HG02623 (cell line): ENCODE measurements around the gene ABCA4.
A peak's percentile ranks its signal among the peaks of the same experiment; 100 is the strongest.

Experiments used
- ATAC-seq: cut with Tn5 transposase; IDR thresholded peaks from one replicate; pipeline ENCODE4 v1.9.1; 2021; ENCODE audit warnings: moderate library complexity; ENCODE audit not compliant: unreplicated experiment

The ABCA4 gene

DNA sequence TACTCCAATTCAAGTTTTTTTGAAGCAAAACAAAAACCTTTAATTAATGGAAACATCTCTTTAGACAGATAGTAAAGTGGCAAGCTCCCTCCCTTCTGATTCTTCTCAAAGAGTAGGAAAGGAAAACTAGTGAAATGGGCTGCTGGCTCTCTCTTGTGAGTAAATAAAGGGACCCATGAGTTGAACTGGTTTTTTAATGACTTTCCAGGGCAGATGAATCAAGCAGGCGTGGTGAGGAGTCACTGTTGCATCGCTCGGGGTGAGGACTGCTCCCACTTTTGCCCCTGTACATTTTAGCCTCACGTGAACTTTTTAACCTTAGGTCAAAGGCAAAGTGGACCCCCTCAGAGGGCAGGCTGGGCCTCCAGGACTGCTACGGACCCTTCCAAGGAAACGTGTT, 64.8 kb downstream of the ABCA4 start:
- ATAC-seq, result no peak

GRCh38 chr1:94055459-94056122, 65.4 kb downstream of the ABCA4 start:
- no peak for ATAC-seq

- no peak for ATAC-seq
Observed at GRCh38 chr1:94050675-94051074, 70.3 kb downstream of the ABCA4 start.

- no peak for ATAC-seq
Observed at GRCh38 chr1:94050254-94050653, 70.7 kb downstream of the ABCA4 start.

DNA sequence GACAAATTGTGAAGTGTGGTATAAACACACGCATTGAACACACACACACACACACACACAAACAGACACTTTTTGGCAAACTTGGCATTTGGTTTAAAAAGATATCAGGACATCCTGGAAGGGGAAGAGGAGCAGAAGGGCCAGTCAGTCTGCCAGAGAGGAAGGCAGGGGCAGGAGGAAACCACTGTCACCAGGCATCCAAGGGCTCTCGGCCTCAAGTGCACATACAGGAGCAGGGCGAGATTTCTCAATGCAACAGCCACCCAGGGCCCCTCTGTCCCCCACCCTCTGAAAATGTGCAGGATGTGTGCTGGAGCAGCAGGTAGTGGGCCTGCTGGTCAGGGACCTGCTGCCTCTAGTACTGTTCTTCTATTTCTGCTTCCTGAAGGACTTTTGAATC, 71.2 kb downstream of the ABCA4 start:
- no peak for ATAC-seq

GRCh38 chr1:94048413-94049164, 72.4 kb downstream of the ABCA4 start:
- no peak for ATAC-seq

- ATAC-seq, result no peak
Observed at GRCh38 chr1:94047949-94048348, 73.0 kb downstream of the ABCA4 start.

DNA sequence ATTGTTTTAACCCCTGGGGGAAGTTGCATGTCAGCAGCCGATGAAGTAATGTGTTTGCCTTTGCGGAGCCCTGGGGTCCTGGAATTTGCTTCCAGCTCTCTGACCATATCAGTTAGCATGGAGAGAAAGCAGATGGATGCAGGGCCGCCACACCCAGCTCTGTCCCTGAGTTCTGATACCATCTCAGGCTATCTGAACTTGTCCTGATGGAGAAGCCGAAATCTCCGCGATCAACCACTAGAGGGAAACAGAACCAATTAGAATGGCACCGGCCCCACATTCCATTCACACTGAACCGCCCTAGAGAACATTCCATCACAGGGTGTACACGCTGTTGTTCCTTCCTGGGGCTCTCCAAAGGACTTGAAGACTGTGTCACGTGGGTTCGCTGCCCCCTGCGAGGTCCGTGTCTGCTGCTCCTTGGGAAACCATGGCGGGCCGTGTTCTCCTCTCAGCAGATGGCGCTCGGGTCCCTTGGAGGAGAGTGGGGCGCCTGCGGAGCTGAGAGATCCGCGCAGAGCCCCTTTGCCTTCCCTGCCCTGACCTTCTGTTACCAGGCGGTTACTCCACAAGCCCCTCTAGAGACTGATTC, 75.4 kb downstream of the ABCA4 start:
- no peak for ATAC-seq

- ATAC-seq, result no peak
Observed at GRCh38 chr1:94044891-94045290, 76.1 kb downstream of the ABCA4 start.

DNA sequence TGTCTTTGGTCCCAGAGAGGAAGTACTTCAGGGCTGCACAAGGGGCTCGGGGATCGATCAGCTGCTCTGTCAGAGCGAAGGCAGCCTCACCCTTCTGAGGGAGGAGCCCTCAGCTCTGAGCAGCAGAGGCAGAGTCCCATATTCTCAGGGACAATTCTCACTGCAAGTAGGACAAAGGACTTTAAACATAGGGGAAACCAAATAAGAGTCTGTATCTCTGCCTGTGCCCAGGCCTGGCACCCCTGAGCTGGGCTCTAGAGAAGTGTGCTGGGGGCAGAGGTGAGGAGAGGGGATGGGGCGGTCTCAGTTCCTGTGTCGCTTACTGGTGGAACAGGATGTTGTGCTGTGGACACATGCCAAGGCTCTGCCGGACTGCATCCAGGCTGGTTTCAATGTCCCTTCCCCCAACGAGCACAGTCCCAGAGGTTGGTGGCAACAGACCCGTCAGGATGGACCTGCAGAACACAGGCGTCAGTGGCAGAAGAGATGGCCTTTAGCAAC, 76.6 kb downstream of the ABCA4 start:
- no peak for ATAC-seq

DNA sequence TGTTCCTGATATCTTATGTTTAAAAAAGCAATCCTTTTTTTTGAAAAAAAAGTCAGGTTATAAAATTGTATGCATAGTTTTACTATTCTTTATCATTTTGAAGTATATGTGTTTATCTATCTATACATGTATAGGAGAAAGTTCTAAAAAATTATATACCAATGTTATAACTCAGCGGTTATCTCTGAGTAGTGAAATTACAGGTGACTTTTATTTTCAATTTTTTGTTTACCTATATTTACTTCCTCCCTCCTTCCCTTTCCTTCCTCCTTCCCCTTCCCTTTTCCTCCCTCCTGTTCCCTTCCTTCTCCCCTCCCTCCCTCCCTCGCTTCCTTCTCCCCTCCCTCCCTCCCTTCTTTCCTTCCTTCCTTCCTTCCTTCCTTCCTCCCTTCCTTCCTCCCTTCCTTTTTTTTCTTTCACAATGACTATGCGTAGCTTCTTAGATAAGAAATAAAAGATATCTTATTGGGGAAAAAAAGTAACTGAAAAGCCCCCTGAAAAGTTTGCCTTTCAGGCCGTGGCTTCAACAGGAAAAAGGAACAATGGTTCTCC, 77.1 kb downstream of the ABCA4 start:
- ATAC-seq, result no peak

GRCh38 chr1:94042388-94042787, 78.6 kb downstream of the ABCA4 start:
- no peak for ATAC-seq

DNA sequence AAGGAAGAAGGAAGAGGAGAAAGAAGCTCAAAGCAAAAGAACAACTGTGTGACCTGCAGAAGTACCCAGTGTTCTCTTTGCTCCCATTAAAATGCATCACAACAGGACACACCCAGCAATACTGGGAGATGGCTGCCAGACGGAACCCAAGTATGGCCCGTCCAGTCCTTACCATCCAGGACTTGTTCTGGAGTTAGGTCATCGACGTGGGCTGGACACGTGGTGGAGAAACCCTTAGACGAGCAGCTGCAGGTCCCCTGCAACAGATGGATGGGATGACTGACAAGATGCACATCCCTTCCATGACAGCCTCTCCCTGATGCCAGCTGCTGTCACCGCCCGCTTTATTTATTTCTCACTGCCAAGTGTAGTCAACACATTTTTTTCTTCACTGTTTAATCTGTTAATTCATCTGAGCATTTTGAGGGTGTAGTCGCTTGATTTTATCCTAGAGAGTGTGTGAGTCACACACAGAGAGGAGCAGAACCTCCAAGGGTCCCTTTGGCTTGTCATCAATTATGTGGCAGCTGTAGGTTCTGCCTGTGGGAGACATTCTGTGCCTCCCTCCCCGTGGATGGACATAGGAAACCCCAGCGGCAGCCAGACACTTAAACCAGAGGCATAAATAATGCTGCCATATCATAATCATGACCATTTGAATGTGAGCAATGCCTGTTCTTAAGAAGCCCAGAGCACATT, 80.9 kb downstream of the ABCA4 start:
- no peak for ATAC-seq

- no peak for ATAC-seq
Observed at GRCh38 chr1:94039514-94039870, 81.5 kb downstream of the ABCA4 start.

- ATAC-seq, result no peak
Observed at GRCh38 chr1:94038511-94038910, 82.4 kb downstream of the ABCA4 start.

DNA sequence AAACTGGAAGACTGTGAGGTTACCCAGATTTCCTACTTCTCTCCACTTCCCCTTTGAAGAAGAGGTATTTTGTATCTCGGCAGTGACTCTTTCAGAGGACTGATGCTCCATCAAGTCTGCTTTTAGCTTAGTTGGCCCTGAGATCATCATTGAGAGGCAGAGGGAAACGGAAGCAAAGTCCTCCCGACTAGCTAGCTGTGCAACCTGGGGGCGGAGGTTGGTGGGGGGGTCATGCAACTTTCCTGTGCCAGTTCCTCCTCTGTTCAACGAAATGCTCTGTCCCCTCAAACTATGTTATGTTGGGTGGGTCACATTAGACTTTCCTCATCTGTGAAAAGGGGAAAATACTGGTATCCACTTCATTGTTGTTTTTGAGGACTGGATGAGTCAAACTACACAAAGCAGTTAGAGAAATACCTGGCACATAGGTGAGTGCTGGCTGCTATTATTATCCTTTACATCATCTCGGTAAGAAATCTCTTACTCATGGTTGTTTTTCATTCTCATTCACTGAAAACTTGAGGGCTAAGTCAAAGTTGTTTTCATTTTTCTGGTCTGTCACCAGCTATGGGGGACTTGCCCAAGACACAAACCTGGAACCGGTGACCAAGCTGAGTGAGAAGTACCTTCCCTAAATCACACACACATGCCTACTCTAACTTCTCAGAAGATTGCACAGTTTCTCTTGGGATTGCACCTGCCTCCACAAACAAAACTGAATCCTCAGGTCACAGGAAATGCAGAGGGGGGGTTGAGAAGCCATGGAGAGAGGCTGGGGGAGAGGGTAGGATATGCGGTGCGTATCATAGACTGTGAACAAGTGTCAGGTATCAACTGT, 83.3 kb downstream of the ABCA4 start:
- peak; percentile 61 for ATAC-seq

- ATAC-seq, result no peak
Observed at GRCh38 chr1:94036730-94037129, 84.2 kb downstream of the ABCA4 start.

DNA sequence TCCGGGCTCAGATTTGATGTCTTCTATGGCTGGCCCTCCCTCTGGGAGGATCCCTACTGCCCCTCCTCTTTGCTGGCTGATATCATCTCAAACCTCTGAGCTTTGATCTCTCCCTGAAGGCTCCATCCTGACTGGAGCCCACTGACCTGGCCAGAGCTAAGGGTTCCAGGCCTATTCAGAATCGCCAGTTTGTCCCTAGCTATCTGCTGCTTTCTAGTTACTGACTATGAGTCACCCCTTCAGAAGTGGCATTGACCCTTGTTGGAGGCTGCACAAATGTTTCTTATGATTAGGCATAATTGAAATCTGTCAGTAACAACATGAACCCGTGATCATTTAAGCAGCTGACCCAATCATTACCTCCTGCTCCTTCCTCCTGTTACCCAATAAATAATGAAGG, 87.1 kb downstream of the ABCA4 start:
- no peak for ATAC-seq

GRCh38 chr1:94032637-94033036, 88.3 kb downstream of the ABCA4 start:
- no peak for ATAC-seq

- no peak for ATAC-seq
Observed at GRCh38 chr1:94031591-94031990, 89.4 kb downstream of the ABCA4 start.
